Activated T-helper 1 cell treated with anti-CD3 and anti-CD28 coated beads, Interleukin-2, amount 50 U/mL, for 16 hours (primary cell): ENCODE results near the gene CAPS2.
"Not testable (repeated sequence)": the region's sequence is repeated elsewhere in the genome, so short reads cannot be mapped to it uniquely, and the experiment has no call there.

Experiments
- DNase-seq, 2 donors: peaks; one replicate each; pipeline ENCODE4 v3.0.0-alpha.2; 2020; ENCODE audit warnings: low read depth in 1 of 2, low spot score in 1 of 2

Gene CAPS2

GRCh38 chr12:75329918-75330826 is at the start of gene CAPS2:
Gene CAPS2 (minus strand): TSS chr12:75330324. CDS start chr12:75326498, 3,826 bp downstream.
- DNase-seq = peak; percentile 25 to 28

DNA sequence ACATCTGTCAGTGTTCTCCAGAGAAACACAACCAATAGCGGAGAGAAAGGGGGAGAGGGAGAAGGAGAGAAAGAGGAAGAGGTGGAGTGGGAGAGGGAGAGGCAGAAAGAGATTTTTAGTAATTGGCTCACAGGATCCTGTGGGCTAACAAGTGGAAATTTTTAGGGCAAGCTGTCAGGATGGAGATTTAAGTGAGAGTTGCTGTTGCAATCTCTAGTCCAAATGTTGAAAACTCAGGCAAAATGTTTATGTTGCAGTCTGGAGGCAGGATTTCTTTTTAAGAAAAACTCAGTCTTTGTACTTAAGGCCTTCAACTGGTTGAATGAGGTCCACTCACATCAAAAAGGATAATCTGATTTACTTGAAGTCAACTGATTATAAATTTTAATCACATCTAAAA is 48.2 kb upstream of the CAPS2 start:
- DNase-seq = no peak

GRCh38 chr12:75374971-75375370 is 44.8 kb upstream of the CAPS2 start:
- DNase-seq = no peak

GRCh38 chr12:75366629-75367028 is 36.5 kb upstream of the CAPS2 start:
- no peak for DNase-seq

GRCh38 chr12:75364919-75365318 is 34.8 kb upstream of the CAPS2 start:
- DNase-seq = no peak

GRCh38 chr12:75361408-75361807 is 31.3 kb upstream of the CAPS2 start:
- DNase-seq = no peak

DNA sequence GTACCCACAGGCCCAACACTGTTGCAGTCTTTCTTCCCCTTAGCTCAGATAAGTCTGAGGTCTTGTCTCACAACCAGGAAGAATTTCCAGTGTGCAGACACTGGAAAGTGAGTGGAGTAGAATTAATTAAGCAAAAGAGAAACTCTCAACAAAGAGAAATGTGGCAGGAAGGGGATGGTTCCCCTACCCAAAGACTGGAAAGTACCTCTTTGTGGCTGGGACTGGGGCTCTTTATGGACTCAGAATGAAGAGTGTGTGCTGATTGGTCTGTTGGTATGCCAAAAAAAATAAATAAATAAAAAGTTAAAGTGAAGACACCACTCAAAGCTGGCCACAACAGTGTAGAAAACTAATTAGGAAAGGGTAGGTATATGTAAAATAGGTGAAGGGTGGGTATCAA is 30.8 kb upstream of the CAPS2 start:
- no peak for DNase-seq

DNA sequence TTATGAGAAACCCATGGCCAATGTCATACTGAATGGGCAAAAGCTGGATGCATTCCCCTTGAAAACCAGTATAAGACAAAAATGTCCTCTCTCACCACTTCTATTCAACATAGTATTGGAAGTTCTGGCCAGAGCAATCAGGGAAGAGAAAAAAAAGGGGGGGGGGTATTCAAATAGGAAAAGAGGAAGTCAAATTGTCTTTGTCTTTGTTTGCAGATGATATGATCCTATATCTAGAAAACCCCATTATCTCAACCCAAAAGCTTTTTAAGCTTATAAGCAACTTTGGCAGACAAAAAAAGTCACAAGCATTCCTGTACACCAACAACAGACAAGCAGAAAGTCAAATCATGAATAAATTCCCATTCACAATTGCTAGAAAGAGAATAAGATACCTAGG is 23.9 kb upstream of the CAPS2 start:
- no peak for DNase-seq

DNA sequence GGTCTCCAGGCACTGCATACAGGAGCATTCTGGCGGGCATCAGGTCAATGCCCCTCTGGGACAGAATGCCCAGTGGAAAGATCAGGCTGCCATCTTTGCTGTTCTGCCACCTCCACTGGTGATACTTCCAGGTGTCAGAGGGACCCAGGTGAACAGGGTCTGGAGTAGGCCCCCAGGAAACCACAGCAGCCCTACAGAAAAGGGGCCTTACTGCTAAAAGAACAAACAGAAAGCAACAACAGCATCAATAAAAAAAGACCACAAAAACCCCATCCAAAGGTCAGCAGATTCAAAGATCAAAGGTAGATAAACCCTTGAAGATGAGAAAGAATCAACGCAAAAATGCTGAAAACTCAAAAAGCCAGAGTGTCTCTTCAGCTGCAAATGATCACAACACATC is 20.3 kb upstream of the CAPS2 start:
- no peak for DNase-seq

DNA sequence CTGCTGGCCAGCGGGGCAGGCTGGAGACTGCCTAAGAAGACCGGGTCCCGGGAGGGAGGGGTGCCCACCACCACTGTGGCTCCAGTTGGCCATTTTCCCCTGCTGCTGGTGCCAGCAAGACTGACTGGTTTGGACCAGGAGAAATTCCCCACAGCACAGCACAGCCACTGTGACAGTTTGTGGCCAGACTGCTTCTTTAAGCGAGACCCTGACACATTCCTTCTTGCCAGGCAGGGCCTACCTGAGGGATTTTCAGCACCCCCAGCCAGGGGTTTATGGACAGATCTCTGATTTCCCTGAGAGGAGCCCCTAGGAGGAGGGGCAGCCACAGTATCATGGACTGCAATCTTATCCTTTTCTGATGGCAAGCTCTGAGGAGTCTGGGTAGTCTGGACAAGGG is 19.8 kb upstream of the CAPS2 start:
- no peak for DNase-seq

- DNase-seq = not testable (repeated sequence)
Observed at GRCh38 chr12:75346215-75346614, 16.1 kb upstream of the CAPS2 start.

DNA sequence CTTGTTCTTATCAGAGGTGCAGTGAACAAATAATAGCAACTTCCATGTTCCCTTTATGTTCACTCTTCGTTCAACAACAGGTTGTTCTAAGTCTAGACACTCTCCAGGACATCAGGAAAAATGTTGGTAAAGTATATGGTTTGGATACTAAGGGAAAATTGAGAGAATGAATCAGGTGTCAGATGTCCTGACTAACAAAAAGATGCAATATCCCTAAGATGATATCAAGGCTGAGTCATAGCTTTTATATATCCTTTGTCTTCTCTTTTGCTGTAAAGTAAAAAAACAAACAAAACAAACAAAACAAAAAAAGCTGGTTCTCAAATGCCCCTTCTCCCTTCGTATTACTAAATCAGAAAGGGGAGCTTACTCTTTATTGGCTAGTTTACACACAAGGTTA is 15.4 kb upstream of the CAPS2 start:
- no peak for DNase-seq

GRCh38 chr12:75341873-75342272 is 11.7 kb upstream of the CAPS2 start:
- DNase-seq = no peak

GRCh38 chr12:75337905-75338304 is 7.8 kb upstream of the CAPS2 start:
- no peak for DNase-seq

DNA sequence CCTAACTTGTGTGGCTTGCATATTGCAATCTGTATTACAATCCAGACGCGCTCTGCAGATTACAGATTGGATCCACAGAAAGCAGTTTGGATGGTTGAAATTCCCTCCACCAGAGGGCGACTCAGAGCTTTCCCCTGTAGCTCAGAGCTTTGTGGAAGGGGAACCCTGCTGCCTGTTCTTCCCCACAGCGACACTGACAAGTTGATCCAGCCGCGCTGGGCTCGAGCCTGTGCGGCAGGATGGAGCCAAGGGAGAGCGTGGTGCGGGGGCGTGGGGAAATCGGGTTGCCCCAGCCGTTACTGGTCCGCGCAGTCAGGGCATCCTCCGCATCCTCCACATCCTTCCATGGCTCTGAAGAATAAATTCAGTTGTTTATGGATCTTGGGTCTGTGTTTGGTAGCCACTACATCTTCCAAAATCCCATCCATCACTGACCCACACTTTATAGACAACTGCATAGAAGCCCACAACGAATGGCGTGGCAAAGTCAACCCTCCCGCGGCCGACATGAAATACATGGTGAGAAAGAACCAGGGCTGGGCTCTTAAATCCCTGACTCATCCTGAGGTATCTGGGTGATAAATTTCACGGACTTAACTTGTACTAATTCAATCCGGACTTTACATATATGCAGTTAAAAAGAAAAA is 4.4 kb upstream of the CAPS2 start, which contains the start of gene GLIPR1L1:
TSS of gene GLIPR1L1 (plus strand) at position 287 of the 647 bp plus-strand sequence. CDS start at position 346, 59 bp downstream.
- DNase-seq = peak; percentile 65 to 69

GRCh38 chr12:75327642-75328041 is 2.5 kb downstream of the CAPS2 start:
- no peak for DNase-seq

DNA sequence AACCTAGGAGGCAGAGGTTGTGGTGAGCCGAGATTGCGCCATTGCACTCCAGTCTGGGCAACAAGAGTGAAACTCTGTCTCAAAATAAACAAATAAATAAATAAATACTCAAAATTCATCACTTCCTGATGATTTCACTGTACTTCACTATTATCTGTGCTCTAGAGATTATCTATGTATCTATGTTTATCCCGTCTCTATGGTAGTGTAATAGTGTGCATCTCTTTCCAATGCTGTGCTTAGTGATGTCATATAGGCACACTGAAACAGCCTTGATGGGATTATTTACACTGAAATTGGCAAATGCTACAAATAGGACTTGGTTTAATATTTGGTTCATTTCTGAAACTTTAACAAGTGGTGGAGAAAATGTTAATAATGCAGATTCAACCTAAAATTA is 6.5 kb downstream of the CAPS2 start:
- DNase-seq = no peak

DNA sequence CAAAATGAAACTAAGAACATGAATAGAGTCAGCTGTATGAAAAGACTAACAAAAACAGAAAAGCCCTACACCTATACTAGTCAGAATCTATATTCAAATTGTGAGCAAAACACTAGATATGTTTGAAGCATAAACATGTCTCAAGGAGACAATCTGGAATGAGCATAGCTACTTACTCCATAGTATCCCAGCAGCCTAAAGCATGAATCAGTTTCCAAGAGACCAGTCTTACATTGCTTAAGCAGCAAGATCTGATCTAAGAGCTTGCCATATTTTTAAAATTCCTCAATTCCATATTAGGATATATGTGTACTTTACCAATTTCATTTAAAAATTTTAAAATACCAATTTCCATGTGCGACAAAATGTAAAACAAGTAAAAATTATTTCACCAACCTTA is 7.7 kb downstream of the CAPS2 start:
- DNase-seq = no peak

DNA sequence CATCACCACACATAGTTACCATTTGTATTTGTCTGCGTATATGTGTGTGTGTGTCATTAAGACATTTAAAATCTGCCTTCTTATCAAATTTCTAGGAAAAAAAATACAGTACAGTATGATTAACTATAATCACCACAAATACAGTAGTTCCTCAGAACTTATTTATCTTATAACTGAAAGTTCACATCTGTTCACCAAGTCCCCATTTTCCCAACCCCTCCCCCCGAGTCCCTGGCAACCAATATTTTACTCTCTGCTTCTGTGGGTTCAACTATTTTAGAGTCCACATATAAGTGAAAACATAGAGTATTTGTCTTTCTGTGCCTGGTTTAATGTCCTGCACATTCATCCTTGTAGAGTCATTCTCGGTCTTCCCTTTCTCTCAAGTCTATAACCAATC is 12.3 kb downstream of the CAPS2 start:
- DNase-seq = no peak

DNA sequence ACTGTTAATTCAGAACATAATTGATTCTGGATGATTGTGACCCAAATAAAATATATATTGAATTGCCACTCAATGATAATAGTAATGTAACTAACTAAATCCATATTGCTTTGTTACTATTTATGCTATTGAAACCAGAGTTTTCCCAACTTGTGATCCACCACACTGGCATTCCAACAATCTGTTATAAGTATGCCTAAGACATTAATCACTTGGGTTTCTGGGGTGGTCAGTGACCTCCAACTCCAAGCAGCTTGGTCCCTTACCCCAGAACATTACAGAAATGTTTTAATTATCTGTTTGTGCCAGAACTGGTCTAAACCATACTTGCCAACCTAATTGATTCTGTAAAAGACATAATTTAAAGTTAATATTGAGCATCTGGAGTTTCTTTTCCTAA is 14.6 kb downstream of the CAPS2 start:
- no peak for DNase-seq

DNA sequence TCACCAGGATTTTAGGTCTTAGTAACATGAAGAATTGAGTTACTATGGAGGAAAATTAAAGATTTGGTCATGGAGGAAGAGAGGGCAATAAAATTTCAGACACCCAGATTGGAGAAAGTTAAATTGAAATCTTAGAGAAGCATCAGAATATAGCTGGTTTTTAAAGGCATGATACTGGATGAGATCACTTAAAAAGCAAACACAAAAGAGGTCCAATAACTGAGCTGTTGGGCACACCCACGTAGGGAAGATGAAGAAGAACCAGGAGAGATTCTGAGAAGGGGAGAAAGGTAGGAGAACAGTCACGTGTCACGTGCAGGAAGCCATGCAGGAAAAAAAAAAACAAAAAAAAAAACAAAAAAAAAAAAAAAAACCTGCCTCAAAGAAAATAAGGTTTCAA is 18.8 kb downstream of the CAPS2 start:
- no peak for DNase-seq

GRCh38 chr12:75308279-75308678 is 21.8 kb downstream of the CAPS2 start:
- no peak for DNase-seq
